Heart left ventricle (tissue), 16 donors: ENCODE data around the gene CFAP299. TPM values are rescaled to one million over a fixed set of nuclear protein-coding genes. Genes with fewer than 3 reads are reported as not detected.

ENCODE experiments used
- ATAC-seq, 4 donors: fragments of 200-7000 bp; cut with Tn5 transposase; one replicate each; pipeline ENCODE4 v1.9.1; 2020 to 2022; ENCODE audit warnings: moderate library complexity in 4 of 4, mild to moderate bottlenecking in 3 of 4, moderate number of reproducible peaks in 1 of 4
- DNase-seq, 5 donors: peaks; one replicate each; pipeline ENCODE4 v3.0.0-alpha.2; 2020
- H3K27ac ChIP-seq, 12 donors: fragments of 200-600 bp; sonication (generic) in 4 of 12; one replicate each; pipeline versions ENCODE4 v1.5.0 to v1.8.0; 2016 to 2022; ENCODE audit warnings: mild to moderate bottlenecking in 2 of 12
- H3K27me3 ChIP-seq, 9 donors: fragments of 200-600 bp; sonication (generic) in 2 of 9; one replicate each; pipeline versions ENCODE4 v1.5.1 to v1.8.0; 2016 to 2022; ENCODE audit warnings: mild to moderate bottlenecking in 3 of 9
- H3K36me3 ChIP-seq, 9 donors: fragments of 200-600 bp; sonication (generic) in 2 of 9; one replicate each; pipeline versions ENCODE4 v1.5.0 to v1.8.0; 2018 to 2022; ENCODE audit warnings: mild to moderate bottlenecking in 2 of 9
- H3K4me1 ChIP-seq, 12 donors: fragments of 200-600 bp; sonication (generic) in 4 of 12; one replicate each; pipeline versions ENCODE4 v1.5.0 to v1.8.0; 2016 to 2022; ENCODE audit warnings: mild to moderate bottlenecking in 3 of 12
- H3K4me3 ChIP-seq, 12 donors: fragments of 200-600 bp; sonication (generic) in 4 of 12; one replicate each; pipeline versions ENCODE4 v1.5.0 to v1.8.0; 2017 to 2022; ENCODE audit warnings: mild to moderate bottlenecking in 9 of 12, moderate library complexity in 4 of 12
- H3K9me3 ChIP-seq, 12 donors: fragments of 200-600 bp; sonication (generic) in 4 of 12; one replicate each; pipeline versions ENCODE4 v1.5.0 to v1.8.0; 2016 to 2022; ENCODE audit warnings: mild to moderate bottlenecking in 1 of 12
- CTCF ChIP-seq, 12 donors: fragments of 200-600 bp; sonication (generic) in 4 of 12; IDR thresholded peaks; one replicate each; pipeline versions ENCODE4 v1.5.0 to v1.8.0; 2018 to 2022; ENCODE audit warnings: antibody characterized with exemption in 12 of 12, mild to moderate bottlenecking in 5 of 12
- POLR2A ChIP-seq, 2 donors: fragments of 450-650 bp; IDR thresholded peaks; one replicate each; pipeline ENCODE4 v1.6.1; 2017; ENCODE audit warnings: antibody characterized with exemption in 2 of 2, mild to moderate bottlenecking in 2 of 2, moderate library complexity in 2 of 2
- WGBS, 4 donors: extraction: QIAGEN DNeasy Blood & Tissue Kit in 2 of 4; methylation state at CpG; one replicate each; pipeline versions ENCODE4 v1.1.5 to v1.1.7; 2013 to 2018; 5-methylcytosine and 5-hydroxymethylcytosine counted together
- intact Hi-C, 10 donors: fragments of 100-400 bp; cut with DNase I; formaldehyde crosslinking; loops; one replicate each; pipeline versions ENCODE4 v1.11.1 to v1.14.2; 2022
- polyA plus RNA-seq, 2 donors: library from polyadenylated mRNA; stranded (reverse); fragments of 200-250 nt; gene quantifications; one replicate each; pipeline ENCODE4 v1.2.3, GENCODE V29; 2013
- total RNA-seq, 9 donors: library from RNA; depleted of rRNA in 2 of 9; stranded (reverse); fragments of >200 nt in 2 of 9; fragmentation: NEBNext Ultra II Directional in 3 of 9; extraction: Animal tissue kit (Norgen Biotek cat#: 25700) in 3 of 9; gene quantifications; one replicate each; pipeline versions ENCODE4 v1.1.0 to v1.2.4, GENCODE V29; 2016 to 2023
- donor health status: ischemic (EF 13 %, LVEDD 7.1; RV severe dilation, severe dysfunction).
- donor health status: healthy with polysubstance abuse.
- donor health status: DM: no; HTN: yes; CAD: no.
- donor health status: DM: no; HTN: no; CAD: no.
- donor health status: ischemic (EF 25% LVEDD 6.9; RV normal size, moderate dysfunction).
- donor health status: ischemic (EF 25% LVEDD 5.7; RV mildly dilated, moderate dysfunction).
- donor health status: healthy.
- donor health status: DM: yes; HTN: yes; CAD: no.
- donor health status: ischemic (EF 35%, LVEDD 5.7; RV mildly dilated, moderate dysfunction).
- donor health status: nonischemic (EF 11% LVEDD 7.7; RV severe dilation, severe dysfunction).
- donor health status: DM: yes; HTN: yes; CAD: no.
- donor health status: PGD.
- donor health status: ischemic (EF 29% LVEDD 5.4; RV normal size, mild dysfunction).
- donor health status: nonischemic (EF 23%, LVEDD 6.1; RV moderate dilation, normal function).

CFAP299 gene
- total and polyA plus RNA-seq, 11 donors: 0.25 TPM; not detected in 10

- no peak for DNase-seq
- 64 to 74% (median 68%) methylated on average over 1 of the region's 1 CpG for WGBS, 4 donors
- no peak overlapping the region for H3K4me3 ChIP-seq
- H3K27ac ChIP-seq: no peak overlapping the region
- H3K9me3 ChIP-seq: peaks cover 0 to 13% (median 0%) of the 10 kb centered on the region in 12 donors
- intact Hi-C loops: no loop called here
- TF ChIP-seq CTCF (IDR thresholded peaks at IDR 0.05) (no peak), POLR2A (IDR thresholded peaks at IDR 0.05) (no peak)
- H3K4me1 ChIP-seq: peaks cover 0 to 7% (median 0%) of the 10 kb centered on the region in 12 donors
- H3K27me3 ChIP-seq: no peaks in the 10 kb centered on the region
- no peak for ATAC-seq
- H3K36me3 ChIP-seq: no peaks in the 10 kb centered on the region
These were observed 160.3 kb downstream of the CFAP299 start for GRCh38 chr4:80495865-80496264.

GRCh38 chr4:80498725-80499124 lies 163.2 kb downstream of the CFAP299 start:
- Histone ChIP-seq H3K9me3 (peaks cover 0 to 13% (median 0%) of the 10 kb centered on the region in 12 donors), H3K36me3 (no peaks in the 10 kb centered on the region), H3K27me3 (no peaks in the 10 kb centered on the region), H3K4me3 (no peak overlapping the region), H3K4me1 (peaks cover 0 to 7% (median 0%) of the 10 kb centered on the region in 12 donors), H3K27ac (no peak overlapping the region)
- intact Hi-C loops: no loop called here
- DNase-seq: no peak
- no peak for TF ChIP-seq POLR2A (IDR thresholded peaks at IDR 0.05)
- TF ChIP-seq CTCF (IDR thresholded peaks at IDR 0.05): no peak
- ATAC-seq: no peak
- 53 to 76% (median 67%) methylated on average over 1 of the region's 1 CpG for WGBS, 4 donors

GRCh38 chr4:80500613-80501012 lies 165.1 kb downstream of the CFAP299 start:
- Histone ChIP-seq H3K27me3 (no peaks in the 10 kb centered on the region), H3K4me1 (peaks cover 0 to 7% (median 0%) of the 10 kb centered on the region in 12 donors), H3K4me3 (no peak overlapping the region), H3K36me3 (no peaks in the 10 kb centered on the region), H3K9me3 (peaks cover 0 to 13% (median 0%) of the 10 kb centered on the region in 12 donors), H3K27ac (no peak overlapping the region)
- ATAC-seq (no peak), DNase-seq (no peak)
- intact Hi-C loops: no loop called here
- TF ChIP-seq CTCF (IDR thresholded peaks at IDR 0.05) (no peak), POLR2A (IDR thresholded peaks at IDR 0.05) (no peak)
- WGBS, 4 donors: 48 to 64% (median 60%) methylated on average over 4 of the region's 4 CpGs

- H3K27me3 ChIP-seq: peaks cover 0 to 3% (median 0%) of the 10 kb centered on the region in 9 donors
- ATAC-seq (no peak), DNase-seq (no peak)
- intact Hi-C loops: no loop called here
- no peak overlapping the region for H3K4me3 ChIP-seq
- no peak overlapping the region for H3K27ac ChIP-seq
- TF ChIP-seq POLR2A (IDR thresholded peaks at IDR 0.05): no peak
- TF ChIP-seq CTCF (IDR thresholded peaks at IDR 0.05): no peak
- 0 to 23% (median 8%) methylated on average over 1 of the region's 1 CpG for WGBS, 4 donors
- H3K36me3 ChIP-seq: no peaks in the 10 kb centered on the region
- no peaks in the 10 kb centered on the region for H3K9me3 ChIP-seq
- H3K4me1 ChIP-seq: no peaks in the 10 kb centered on the region
These were observed 171.5 kb downstream of the CFAP299 start for GRCh38 chr4:80507077-80507476.
